WTC11 (cell line): ENCODE data around the gene PPP1R12A.

ENCODE experiments used
- E2F4 ChIP-seq: sonication (generic); formaldehyde crosslinking; IDR thresholded peaks from 2 replicates; pipeline ENCODE4 v1.8.1; 2022; ENCODE audit warnings: low read depth, mild to moderate bottlenecking, moderate library complexity, missing genetic modification reagents, borderline replicate concordance
- ESRRA ChIP-seq: sonication (generic); formaldehyde crosslinking; IDR thresholded peaks from 2 replicates; pipeline ENCODE4 v1.8.1; 2022; ENCODE audit warnings: mild to moderate bottlenecking, missing genetic modification reagents, borderline replicate concordance
- SMAD3 ChIP-seq: sonication (generic); formaldehyde crosslinking; IDR thresholded peaks from 2 replicates; pipeline ENCODE4 v1.8.0; 2022; ENCODE audit warnings: missing genetic modification reagents, mild to moderate bottlenecking, borderline replicate concordance
- TF ChIP-seq, protein P1 (sequence below): fragments of 200-600 bp; IDR thresholded peaks from 2 replicates; pipeline ENCODE4 v1.8.0; 2022; ENCODE audit warnings: antibody characterized with exemption
- TF ChIP-seq, protein P2 (sequence below): sonication (generic); formaldehyde crosslinking; IDR thresholded peaks from 2 replicates; pipeline ENCODE4 v1.8.1; 2022; ENCODE audit warnings: mild to moderate bottlenecking, moderate library complexity, missing genetic modification reagents
- TF ChIP-seq, protein P3 (sequence below): sonication (generic); formaldehyde crosslinking; IDR thresholded peaks from 2 replicates; pipeline ENCODE4 v1.8.1; 2023; ENCODE audit warnings: mild to moderate bottlenecking, missing genetic modification reagents, moderate library complexity
- TF ChIP-seq, protein P4 (sequence below): sonication (generic); formaldehyde crosslinking; IDR thresholded peaks from 2 replicates; pipeline ENCODE4 v1.8.0; 2023; ENCODE audit warnings: missing genetic modification reagents, mild to moderate bottlenecking, borderline replicate concordance

- TF ChIP-seq, protein P1, sequence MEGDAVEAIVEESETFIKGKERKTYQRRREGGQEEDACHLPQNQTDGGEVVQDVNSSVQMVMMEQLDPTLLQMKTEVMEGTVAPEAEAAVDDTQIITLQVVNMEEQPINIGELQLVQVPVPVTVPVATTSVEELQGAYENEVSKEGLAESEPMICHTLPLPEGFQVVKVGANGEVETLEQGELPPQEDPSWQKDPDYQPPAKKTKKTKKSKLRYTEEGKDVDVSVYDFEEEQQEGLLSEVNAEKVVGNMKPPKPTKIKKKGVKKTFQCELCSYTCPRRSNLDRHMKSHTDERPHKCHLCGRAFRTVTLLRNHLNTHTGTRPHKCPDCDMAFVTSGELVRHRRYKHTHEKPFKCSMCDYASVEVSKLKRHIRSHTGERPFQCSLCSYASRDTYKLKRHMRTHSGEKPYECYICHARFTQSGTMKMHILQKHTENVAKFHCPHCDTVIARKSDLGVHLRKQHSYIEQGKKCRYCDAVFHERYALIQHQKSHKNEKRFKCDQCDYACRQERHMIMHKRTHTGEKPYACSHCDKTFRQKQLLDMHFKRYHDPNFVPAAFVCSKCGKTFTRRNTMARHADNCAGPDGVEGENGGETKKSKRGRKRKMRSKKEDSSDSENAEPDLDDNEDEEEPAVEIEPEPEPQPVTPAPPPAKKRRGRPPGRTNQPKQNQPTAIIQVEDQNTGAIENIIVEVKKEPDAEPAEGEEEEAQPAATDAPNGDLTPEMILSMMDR: no peak
- TF ChIP-seq, protein P2, sequence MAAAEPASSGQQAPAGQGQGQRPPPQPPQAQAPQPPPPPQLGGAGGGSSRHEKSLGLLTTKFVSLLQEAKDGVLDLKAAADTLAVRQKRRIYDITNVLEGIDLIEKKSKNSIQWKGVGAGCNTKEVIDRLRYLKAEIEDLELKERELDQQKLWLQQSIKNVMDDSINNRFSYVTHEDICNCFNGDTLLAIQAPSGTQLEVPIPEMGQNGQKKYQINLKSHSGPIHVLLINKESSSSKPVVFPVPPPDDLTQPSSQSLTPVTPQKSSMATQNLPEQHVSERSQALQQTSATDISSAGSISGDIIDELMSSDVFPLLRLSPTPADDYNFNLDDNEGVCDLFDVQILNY (CRISPR knock-in tag): no peak
- TF ChIP-seq, protein P3, sequence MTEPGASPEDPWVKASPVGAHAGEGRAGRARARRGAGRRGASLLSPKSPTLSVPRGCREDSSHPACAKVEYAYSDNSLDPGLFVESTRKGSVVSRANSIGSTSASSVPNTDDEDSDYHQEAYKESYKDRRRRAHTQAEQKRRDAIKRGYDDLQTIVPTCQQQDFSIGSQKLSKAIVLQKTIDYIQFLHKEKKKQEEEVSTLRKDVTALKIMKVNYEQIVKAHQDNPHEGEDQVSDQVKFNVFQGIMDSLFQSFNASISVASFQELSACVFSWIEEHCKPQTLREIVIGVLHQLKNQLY (CRISPR knock-in tag): no peak
- TF ChIP-seq SMAD3 (CRISPR knock-in tag): no peak
- TF ChIP-seq E2F4 (CRISPR knock-in tag): no peak
- TF ChIP-seq ESRRA (CRISPR knock-in tag): no peak
- TF ChIP-seq, protein P4, sequence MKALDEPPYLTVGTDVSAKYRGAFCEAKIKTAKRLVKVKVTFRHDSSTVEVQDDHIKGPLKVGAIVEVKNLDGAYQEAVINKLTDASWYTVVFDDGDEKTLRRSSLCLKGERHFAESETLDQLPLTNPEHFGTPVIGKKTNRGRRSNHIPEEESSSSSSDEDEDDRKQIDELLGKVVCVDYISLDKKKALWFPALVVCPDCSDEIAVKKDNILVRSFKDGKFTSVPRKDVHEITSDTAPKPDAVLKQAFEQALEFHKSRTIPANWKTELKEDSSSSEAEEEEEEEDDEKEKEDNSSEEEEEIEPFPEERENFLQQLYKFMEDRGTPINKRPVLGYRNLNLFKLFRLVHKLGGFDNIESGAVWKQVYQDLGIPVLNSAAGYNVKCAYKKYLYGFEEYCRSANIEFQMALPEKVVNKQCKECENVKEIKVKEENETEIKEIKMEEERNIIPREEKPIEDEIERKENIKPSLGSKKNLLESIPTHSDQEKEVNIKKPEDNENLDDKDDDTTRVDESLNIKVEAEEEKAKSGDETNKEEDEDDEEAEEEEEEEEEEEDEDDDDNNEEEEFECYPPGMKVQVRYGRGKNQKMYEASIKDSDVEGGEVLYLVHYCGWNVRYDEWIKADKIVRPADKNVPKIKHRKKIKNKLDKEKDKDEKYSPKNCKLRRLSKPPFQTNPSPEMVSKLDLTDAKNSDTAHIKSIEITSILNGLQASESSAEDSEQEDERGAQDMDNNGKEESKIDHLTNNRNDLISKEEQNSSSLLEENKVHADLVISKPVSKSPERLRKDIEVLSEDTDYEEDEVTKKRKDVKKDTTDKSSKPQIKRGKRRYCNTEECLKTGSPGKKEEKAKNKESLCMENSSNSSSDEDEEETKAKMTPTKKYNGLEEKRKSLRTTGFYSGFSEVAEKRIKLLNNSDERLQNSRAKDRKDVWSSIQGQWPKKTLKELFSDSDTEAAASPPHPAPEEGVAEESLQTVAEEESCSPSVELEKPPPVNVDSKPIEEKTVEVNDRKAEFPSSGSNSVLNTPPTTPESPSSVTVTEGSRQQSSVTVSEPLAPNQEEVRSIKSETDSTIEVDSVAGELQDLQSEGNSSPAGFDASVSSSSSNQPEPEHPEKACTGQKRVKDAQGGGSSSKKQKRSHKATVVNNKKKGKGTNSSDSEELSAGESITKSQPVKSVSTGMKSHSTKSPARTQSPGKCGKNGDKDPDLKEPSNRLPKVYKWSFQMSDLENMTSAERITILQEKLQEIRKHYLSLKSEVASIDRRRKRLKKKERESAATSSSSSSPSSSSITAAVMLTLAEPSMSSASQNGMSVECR (CRISPR knock-in tag): no peak
These were observed 19.2 kb upstream of the PPP1R12A start for GRCh38 chr12:79954037-79954610.
